ENCODE data around the gene NEGR1. TPM values are rescaled to one million over a fixed set of nuclear protein-coding genes. Genes with fewer than 3 reads are reported as not detected.

NEGR1 gene
- total RNA-seq, 1 donor from 2014 or later: 8.6 TPM

DNA sequence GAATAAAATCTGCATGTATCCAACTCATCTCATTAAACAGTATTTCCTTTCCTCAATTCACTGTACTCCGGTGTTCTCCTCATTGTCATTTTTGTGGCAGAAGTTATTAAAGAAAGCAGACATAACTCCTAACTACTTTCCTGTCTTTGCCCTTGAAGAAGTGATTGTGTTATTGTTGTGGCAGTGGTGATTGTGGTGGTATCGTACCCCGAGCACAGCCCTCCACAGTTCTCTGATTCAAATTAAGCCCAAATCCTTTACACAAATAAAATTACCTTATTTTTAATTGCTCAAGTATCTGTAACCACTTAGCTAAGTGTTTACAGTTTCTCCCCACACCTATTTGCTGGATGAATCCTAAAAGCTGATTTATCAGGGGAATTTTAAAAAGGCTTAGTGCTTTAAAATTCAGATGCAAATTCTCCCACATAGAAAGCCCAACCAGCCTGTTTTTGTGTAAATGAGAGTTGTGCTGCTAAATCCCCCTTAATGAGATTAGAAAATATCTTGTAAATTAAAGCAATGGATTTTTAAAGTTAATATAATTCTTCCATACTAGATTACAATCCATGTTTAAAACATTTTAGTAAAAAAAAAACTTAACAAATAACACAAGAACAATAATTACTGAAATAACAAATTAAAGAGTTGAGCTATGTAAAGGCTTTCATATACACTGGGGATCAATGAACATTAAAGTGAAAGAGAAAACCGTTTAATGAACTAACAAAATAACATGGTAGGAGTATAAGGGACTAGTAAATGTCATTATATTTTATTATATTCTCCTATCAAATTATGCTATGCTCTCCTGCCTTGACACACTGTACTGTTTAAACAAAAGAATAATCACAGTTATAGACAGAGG, 259.0 kb downstream of the NEGR1 start:
- Mint-ChIP-seq H3K27me3 (ENCODE audit: low read depth, unreplicated experiment) (no peaks in the 10 kb centered on the region), H3K4me1 (ENCODE audit: low read depth, unreplicated experiment) (no peaks in the 10 kb centered on the region), H3K4me3 (ENCODE audit: unreplicated experiment) (no peak overlapping the region), H3K9me3 (ENCODE audit: unreplicated experiment) (no peaks in the 10 kb centered on the region), H3K36me3 (ENCODE audit: low read depth, unreplicated experiment) (no peaks in the 10 kb centered on the region), H3K27ac (ENCODE audit: unreplicated experiment) (no peak overlapping the region)
- Histone ChIP-seq H3K4me3 (ENCODE audit: insufficient read depth, low read depth, low read length) (no peak overlapping the region), H3K9me3 (ENCODE audit: insufficient read depth, low read depth, low read length) (no peaks in the 10 kb centered on the region), H3K36me3 (ENCODE audit: insufficient read depth, low read length) (no peaks in the 10 kb centered on the region), H4K20me1 (ENCODE audit: insufficient read depth, low read length) (no peaks in the 10 kb centered on the region), H2AFZ (ENCODE audit: low read depth, low read length) (no peak overlapping the region), H3K27me3 (ENCODE audit: insufficient read depth, low read length) (no peaks in the 10 kb centered on the region), H3K4me2 (ENCODE audit: low read length) (no peak overlapping the region), H3K79me2 (ENCODE audit: insufficient read depth, low read length) (no peaks in the 10 kb centered on the region), H3K4me1 (ENCODE audit: insufficient read depth, low read length) (no peaks in the 10 kb centered on the region), H3K27ac (ENCODE audit: low read depth, low read length) (no peak overlapping the region), H3K9ac (ENCODE audit: low read length) (no peak overlapping the region)
- DNase-seq (ENCODE audit: low read depth) (no peak), FAIRE-seq (no peak)
- TF ChIP-seq EZH2 (IDR thresholded peaks at IDR 0.05; ENCODE audit: insufficient read depth, low read length): no peak
- TF ChIP-seq, protein P1, sequence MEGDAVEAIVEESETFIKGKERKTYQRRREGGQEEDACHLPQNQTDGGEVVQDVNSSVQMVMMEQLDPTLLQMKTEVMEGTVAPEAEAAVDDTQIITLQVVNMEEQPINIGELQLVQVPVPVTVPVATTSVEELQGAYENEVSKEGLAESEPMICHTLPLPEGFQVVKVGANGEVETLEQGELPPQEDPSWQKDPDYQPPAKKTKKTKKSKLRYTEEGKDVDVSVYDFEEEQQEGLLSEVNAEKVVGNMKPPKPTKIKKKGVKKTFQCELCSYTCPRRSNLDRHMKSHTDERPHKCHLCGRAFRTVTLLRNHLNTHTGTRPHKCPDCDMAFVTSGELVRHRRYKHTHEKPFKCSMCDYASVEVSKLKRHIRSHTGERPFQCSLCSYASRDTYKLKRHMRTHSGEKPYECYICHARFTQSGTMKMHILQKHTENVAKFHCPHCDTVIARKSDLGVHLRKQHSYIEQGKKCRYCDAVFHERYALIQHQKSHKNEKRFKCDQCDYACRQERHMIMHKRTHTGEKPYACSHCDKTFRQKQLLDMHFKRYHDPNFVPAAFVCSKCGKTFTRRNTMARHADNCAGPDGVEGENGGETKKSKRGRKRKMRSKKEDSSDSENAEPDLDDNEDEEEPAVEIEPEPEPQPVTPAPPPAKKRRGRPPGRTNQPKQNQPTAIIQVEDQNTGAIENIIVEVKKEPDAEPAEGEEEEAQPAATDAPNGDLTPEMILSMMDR (IDR thresholded peaks at IDR 0.05; ENCODE audit: insufficient read depth, low read depth, low read length): no peak

DNA sequence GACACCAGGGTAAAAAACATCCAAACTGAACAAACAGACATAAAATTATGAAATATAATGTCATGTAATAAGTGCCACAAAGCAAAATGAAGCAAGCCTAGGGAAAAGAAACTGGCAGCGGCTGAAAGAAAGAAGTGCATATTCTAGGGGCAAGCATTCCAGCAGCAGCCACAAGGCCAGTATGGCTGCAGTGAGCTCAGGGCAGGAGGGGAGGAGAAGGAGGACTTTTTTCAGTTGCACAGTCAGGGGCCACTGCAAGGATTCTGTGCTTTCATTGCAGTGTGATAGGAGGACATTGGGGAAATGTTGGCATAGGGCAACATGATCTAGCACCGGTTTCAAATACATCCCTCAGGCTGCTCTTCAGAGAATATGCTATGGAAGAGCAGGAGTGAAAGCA, 263.8 kb downstream of the NEGR1 start:
- H4K20me1 ChIP-seq (ENCODE audit: insufficient read depth, low read length): no peaks in the 10 kb centered on the region
- H3K4me3 ChIP-seq (ENCODE audit: insufficient read depth, low read depth, low read length): no peak overlapping the region
- Mint-ChIP-seq H3K27ac (ENCODE audit: unreplicated experiment) (no peak overlapping the region), H3K36me3 (ENCODE audit: low read depth, unreplicated experiment) (no peaks in the 10 kb centered on the region), H3K9me3 (ENCODE audit: unreplicated experiment) (no peaks in the 10 kb centered on the region), H3K4me1 (ENCODE audit: low read depth, unreplicated experiment) (no peaks in the 10 kb centered on the region), H3K4me3 (ENCODE audit: unreplicated experiment) (no peak overlapping the region), H3K27me3 (ENCODE audit: low read depth, unreplicated experiment) (no peaks in the 10 kb centered on the region)
- no peak for DNase-seq (ENCODE audit: low read depth)
- H2AFZ ChIP-seq (ENCODE audit: low read depth, low read length): no peak overlapping the region
- no peaks in the 10 kb centered on the region for H3K4me1 ChIP-seq (ENCODE audit: insufficient read depth, low read length)
- no peaks in the 10 kb centered on the region for H3K36me3 ChIP-seq (ENCODE audit: insufficient read depth, low read length)
- H3K27me3 ChIP-seq (ENCODE audit: insufficient read depth, low read length): no peaks in the 10 kb centered on the region
- TF ChIP-seq EZH2 (IDR thresholded peaks at IDR 0.05; ENCODE audit: insufficient read depth, low read length): no peak
- TF ChIP-seq, protein P1 (IDR thresholded peaks at IDR 0.05; ENCODE audit: insufficient read depth, low read depth, low read length): no peak
- no peaks in the 10 kb centered on the region for H3K9me3 ChIP-seq (ENCODE audit: insufficient read depth, low read depth, low read length)
- no peak overlapping the region for H3K27ac ChIP-seq (ENCODE audit: low read depth, low read length)
- H3K79me2 ChIP-seq (ENCODE audit: insufficient read depth, low read length): no peaks in the 10 kb centered on the region
- FAIRE-seq: no peak
- no peak overlapping the region for H3K9ac ChIP-seq (ENCODE audit: low read length)
- no peak overlapping the region for H3K4me2 ChIP-seq (ENCODE audit: low read length)

DNA sequence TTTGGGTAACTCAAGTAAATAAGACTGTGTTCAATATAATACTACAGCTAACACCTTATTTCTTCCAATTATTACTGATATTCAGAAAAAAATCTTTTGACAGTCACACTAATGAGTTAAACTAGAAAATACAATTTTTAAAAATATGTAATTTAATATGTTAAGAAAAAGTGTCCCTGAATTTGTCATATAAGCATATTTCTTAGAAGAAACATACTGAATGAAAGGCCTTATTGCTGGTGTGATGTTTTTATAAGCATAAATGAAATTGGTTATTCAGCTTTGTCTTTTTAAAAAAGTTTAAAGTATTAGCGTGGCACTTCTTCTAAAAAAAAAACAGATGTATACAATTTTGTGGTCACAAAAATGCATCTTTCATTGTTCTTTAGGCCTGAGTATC, 267.3 kb downstream of the NEGR1 start:
- Histone ChIP-seq H3K4me2 (ENCODE audit: low read length) (no peak overlapping the region), H3K9ac (ENCODE audit: low read length) (no peak overlapping the region), H3K4me3 (ENCODE audit: insufficient read depth, low read depth, low read length) (no peak overlapping the region), H3K79me2 (ENCODE audit: insufficient read depth, low read length) (no peaks in the 10 kb centered on the region), H3K27me3 (ENCODE audit: insufficient read depth, low read length) (no peaks in the 10 kb centered on the region), H3K36me3 (ENCODE audit: insufficient read depth, low read length) (no peaks in the 10 kb centered on the region), H3K27ac (ENCODE audit: low read depth, low read length) (no peak overlapping the region), H2AFZ (ENCODE audit: low read depth, low read length) (no peak overlapping the region), H3K9me3 (ENCODE audit: insufficient read depth, low read depth, low read length) (no peaks in the 10 kb centered on the region), H4K20me1 (ENCODE audit: insufficient read depth, low read length) (no peaks in the 10 kb centered on the region), H3K4me1 (ENCODE audit: insufficient read depth, low read length) (no peaks in the 10 kb centered on the region)
- Mint-ChIP-seq H3K27me3 (ENCODE audit: low read depth, unreplicated experiment) (no peaks in the 10 kb centered on the region), H3K4me3 (ENCODE audit: unreplicated experiment) (no peak overlapping the region), H3K4me1 (ENCODE audit: low read depth, unreplicated experiment) (peaks cover 2% of the 10 kb centered on the region), H3K36me3 (ENCODE audit: low read depth, unreplicated experiment) (no peaks in the 10 kb centered on the region), H3K27ac (ENCODE audit: unreplicated experiment) (no peak overlapping the region), H3K9me3 (ENCODE audit: unreplicated experiment) (no peaks in the 10 kb centered on the region)
- TF ChIP-seq, protein P1 (IDR thresholded peaks at IDR 0.05; ENCODE audit: insufficient read depth, low read depth, low read length): no peak
- no peak for TF ChIP-seq EZH2 (IDR thresholded peaks at IDR 0.05; ENCODE audit: insufficient read depth, low read length)
- FAIRE-seq (no peak), DNase-seq (ENCODE audit: low read depth) (no peak)
